Keratinocyte (primary cell): Measurements from ENCODE around the gene C12orf50.

Experiments
- CTCF ChIP-seq, 3 experiments: IDR thresholded peaks in 1 of 3; conservative IDR thresholded peaks in 1 of 3; optimal IDR thresholded peaks in 1 of 3; 2 replicates in 2 of 3; 3 replicates in 1 of 3; pipeline versions ENCODE3 to v1.5.1; 2011; ENCODE audit warnings: low read length in 3 of 3, mild to moderate bottlenecking in 3 of 3, moderate library complexity in 2 of 3, control low read depth in 1 of 3, inconsistent platforms in 1 of 3; ENCODE audit not compliant: insufficient read depth in 2 of 3; ENCODE audit errors: extremely low read depth in 1 of 3
- EZH2 ChIP-seq: IDR thresholded peaks from one replicate; pipeline ENCODE4 v1.6.1; 2012; ENCODE audit warnings: inconsistent platforms, mild to moderate bottlenecking, low read length, moderate library complexity

GRCh38 chr12:88037770-88038169 is 8.6 kb upstream of the C12orf50 start:
- no peak for TF ChIP-seq CTCF (optimal IDR thresholded peaks at IDR 0.05 in 1 of 3, IDR thresholded peaks at IDR 0.05 in 1 of 3, conservative IDR thresholded peaks at IDR 0.05 in 1 of 3; ENCODE audit: extremely low read depth in 1 of 3, insufficient read depth in 2 of 3, low read length in 3 of 3)
- no peak for TF ChIP-seq EZH2
